A673 (cell line): ENCODE data around the gene DPEP2. TPM values are rescaled to one million over a fixed set of nuclear protein-coding genes. Genes with fewer than 3 reads are reported as not detected.

ENCODE experiments used
- BruUV-seq: library from RNA; stranded (reverse); fragments of 400-500 nt; replicated peaks from 2 replicates; lab custom pipeline; 2021; lab: Mats Ljungman, UMichigan
- CTCF ChIA-PET: fragments of 300-600 bp; sonication (Branson Sonifier 250); formaldehyde crosslinking; loops from one replicate; lab custom pipeline; 2022; ENCODE audit warnings: antibody characterized with exemption; lab: Charles Lee
- POLR2A ChIA-PET: fragments of 300-600 bp; sonication (Branson Sonifier 250); formaldehyde crosslinking; loops from one replicate; lab custom pipeline; 2022; ENCODE audit warnings: antibody characterized with exemption; ENCODE audit not compliant: low non-redundant PET; lab: Charles Lee
- DNase-seq: peaks from one replicate; pipeline ENCODE4 v3.0.0-alpha.2; 2015; ENCODE audit warnings: low spot score
- H3K27ac ChIP-seq: fragments of 200-600 bp; sonication (generic); 2 replicates; pipeline ENCODE4 v1.5.1; 2016; ENCODE audit warnings: mixed run types, low read depth, mild to moderate bottlenecking, mixed read lengths, antibody characterized with exemption, low read length; ENCODE audit not compliant: poor library complexity, severe bottlenecking
- H3K27me3 ChIP-seq: fragments of 200-600 bp; sonication (generic); replicated peaks from 2 replicates; pipeline ENCODE4 v1.6.1; 2017; ENCODE audit warnings: mixed run types, low read depth, mild to moderate bottlenecking, mixed read lengths, antibody characterized with exemption, low read length; ENCODE audit not compliant: insufficient read depth, poor library complexity
- H3K36me3 ChIP-seq: fragments of 200-600 bp; sonication (generic); 2 replicates; pipeline ENCODE4 v1.6.1; 2016; ENCODE audit warnings: mixed run types, mild to moderate bottlenecking, mixed read lengths, antibody characterized with exemption, low read length; ENCODE audit not compliant: insufficient read depth, poor library complexity, severe bottlenecking
- H3K4me1 ChIP-seq: fragments of 200-600 bp; sonication (generic); 2 replicates; pipeline ENCODE4 v1.6.1; 2017; ENCODE audit warnings: mixed run types, mild to moderate bottlenecking, mixed read lengths, antibody characterized with exemption, low read length; ENCODE audit not compliant: insufficient read depth, poor library complexity, severe bottlenecking
- H3K4me3 ChIP-seq: fragments of 200-600 bp; sonication (generic); 2 replicates; pipeline ENCODE4 v1.5.1; 2016; ENCODE audit warnings: low read depth, mixed run types, mild to moderate bottlenecking, mixed read lengths, low read length; ENCODE audit not compliant: poor library complexity, severe bottlenecking
- H3K9me3 ChIP-seq: fragments of 200-600 bp; sonication (generic); 2 replicates; pipeline ENCODE4 v1.6.1; 2016; ENCODE audit warnings: mixed run types, low read depth, mild to moderate bottlenecking, mixed read lengths, antibody characterized with exemption, low read length; ENCODE audit not compliant: poor library complexity, severe bottlenecking
- EZH2 ChIP-seq: fragments of 200-600 bp; sonication (generic); IDR thresholded peaks from 2 replicates; pipeline ENCODE4 v1.6.1; 2017; ENCODE audit warnings: borderline replicate concordance, low read depth, mild to moderate bottlenecking, mixed read lengths, antibody characterized with exemption, low read length; ENCODE audit not compliant: poor library complexity, severe bottlenecking
- intact Hi-C: fragments of 100-400 bp; cut with micrococcal nuclease; formaldehyde crosslinking; loops from one replicate; pipeline ENCODE4 v1.10.0; 2022; ENCODE audit not compliant: unreplicated experiment
- total RNA-seq: library from RNA; stranded (reverse); gene quantifications from 2 replicates; pipeline ENCODE4 v1.2.3, GENCODE V29; 2021
- TF ChIP-seq, protein P1 (sequence below): fragments of 300-800, 200-600 bp; sonication (generic); conservative IDR thresholded peaks from 2 replicates; pipeline ENCODE4 v1.5.1; 2017; ENCODE audit warnings: low read depth, mild to moderate bottlenecking, antibody characterized with exemption, low read length, moderate library complexity, mixed read lengths

Gene DPEP2
- total RNA-seq, 1 experiment from 2014 or later, result not detected

DNA sequence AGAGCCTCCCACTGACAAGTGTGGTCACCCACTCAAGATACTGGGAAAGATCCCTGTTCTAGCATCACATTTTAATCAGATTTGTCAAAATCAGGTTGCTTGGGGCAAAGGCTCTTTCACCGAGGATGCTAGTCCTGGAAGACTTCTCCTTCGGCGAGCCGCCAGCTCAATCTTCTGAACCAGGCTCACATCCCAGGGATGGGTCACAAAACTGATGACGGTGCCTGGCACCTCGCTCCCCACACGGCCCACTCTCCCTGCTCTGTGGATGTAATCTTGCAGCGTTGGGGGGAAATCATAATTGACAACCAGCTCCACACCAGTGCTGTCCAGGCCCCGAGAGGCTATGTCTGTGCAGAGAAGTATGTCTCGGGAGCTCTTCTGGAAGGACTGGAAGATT, 22.2 kb upstream of the DPEP2 start:
- peak overlapping the region; percentile 87 for H3K4me3 ChIP-seq
- ChIA-PET CTCF (interaction anchor here (0.6 kb wide), 1 partner anchor 243 kb away, joined by 4 read pairs; the partner anchor contains the start of gene SLC7A6), POLR2A (no interaction called here)
- intact Hi-C loops, result no loop called here
- H3K4me1 ChIP-seq, result peaks cover 11% of the 10 kb centered on the region
- no peak overlapping the region for H3K27ac ChIP-seq
- TF ChIP-seq EZH2, result no peak
- TF ChIP-seq, protein P1, sequence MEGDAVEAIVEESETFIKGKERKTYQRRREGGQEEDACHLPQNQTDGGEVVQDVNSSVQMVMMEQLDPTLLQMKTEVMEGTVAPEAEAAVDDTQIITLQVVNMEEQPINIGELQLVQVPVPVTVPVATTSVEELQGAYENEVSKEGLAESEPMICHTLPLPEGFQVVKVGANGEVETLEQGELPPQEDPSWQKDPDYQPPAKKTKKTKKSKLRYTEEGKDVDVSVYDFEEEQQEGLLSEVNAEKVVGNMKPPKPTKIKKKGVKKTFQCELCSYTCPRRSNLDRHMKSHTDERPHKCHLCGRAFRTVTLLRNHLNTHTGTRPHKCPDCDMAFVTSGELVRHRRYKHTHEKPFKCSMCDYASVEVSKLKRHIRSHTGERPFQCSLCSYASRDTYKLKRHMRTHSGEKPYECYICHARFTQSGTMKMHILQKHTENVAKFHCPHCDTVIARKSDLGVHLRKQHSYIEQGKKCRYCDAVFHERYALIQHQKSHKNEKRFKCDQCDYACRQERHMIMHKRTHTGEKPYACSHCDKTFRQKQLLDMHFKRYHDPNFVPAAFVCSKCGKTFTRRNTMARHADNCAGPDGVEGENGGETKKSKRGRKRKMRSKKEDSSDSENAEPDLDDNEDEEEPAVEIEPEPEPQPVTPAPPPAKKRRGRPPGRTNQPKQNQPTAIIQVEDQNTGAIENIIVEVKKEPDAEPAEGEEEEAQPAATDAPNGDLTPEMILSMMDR, result no peak
- DNase-seq, result no peak
- no peaks in the 10 kb centered on the region for H3K27me3 ChIP-seq
- no TSS peak for BruUV-seq
- no peaks in the 10 kb centered on the region for H3K9me3 ChIP-seq
- peaks cover 7% of the 10 kb centered on the region for H3K36me3 ChIP-seq

DNA sequence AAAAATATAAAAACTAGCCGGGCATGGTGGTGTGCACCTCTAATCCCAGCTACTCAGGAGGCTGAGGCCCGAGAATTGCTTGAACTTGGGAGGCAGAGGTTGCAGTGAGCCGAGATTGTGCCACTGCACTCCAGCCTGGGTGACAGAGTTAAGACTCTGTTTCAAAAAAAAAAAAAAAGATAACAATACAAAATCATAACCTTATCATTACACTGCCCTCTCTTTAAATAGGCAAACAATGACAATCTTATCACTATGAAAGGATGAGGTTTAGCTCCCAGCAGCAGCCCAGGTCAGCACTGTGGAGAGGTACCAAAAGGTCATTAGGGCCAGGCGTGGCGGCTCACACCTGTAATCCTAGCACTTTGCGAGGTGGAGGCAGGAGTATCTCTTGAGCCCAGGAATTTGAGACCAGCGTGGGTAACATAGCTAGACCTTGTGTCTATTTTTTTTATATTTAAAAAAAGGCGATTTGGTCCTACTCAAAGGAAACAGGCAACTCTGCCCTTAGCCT, 19.9 kb upstream of the DPEP2 start:
- BruUV-seq, result no TSS peak
- CTCF ChIA-PET, result no interaction called here

GRCh38 chr16:68015681-68016080, 16.4 kb upstream of the DPEP2 start, which contains the start of gene DPEP2NB:
Gene DPEP2NB (minus strand): TSS chr16:68015911. CDS start chr16:68015770, 141 bp downstream.
- intact Hi-C loops, result no loop called here
- H3K27me3 ChIP-seq, result no peaks in the 10 kb centered on the region
- BruUV-seq, result no TSS peak
- POLR2A ChIA-PET, result no interaction called here
- no peaks in the 10 kb centered on the region for H3K4me1 ChIP-seq
- H3K9me3 ChIP-seq, result no peaks in the 10 kb centered on the region
- CTCF ChIA-PET, result no interaction called here
- TF ChIP-seq, protein P1, result no peak
- no peak for TF ChIP-seq EZH2
- H3K4me3 ChIP-seq, result no peak within 1 kb of the TSS
- H3K27ac ChIP-seq, result no peak within 1 kb of the TSS
- no peaks in the 10 kb centered on the region for H3K36me3 ChIP-seq
- no peak for DNase-seq

More for the DNA sequence above, 19.9 kb upstream of the DPEP2 start:
- TF ChIP-seq EZH2, result no peak
- TF ChIP-seq, protein P1, result no peak
- peaks cover 7% of the 10 kb centered on the region for H3K36me3 ChIP-seq
- intact Hi-C loops, result no loop called here
- peaks cover 11% of the 10 kb centered on the region for H3K4me1 ChIP-seq
- DNase-seq, result no peak
- POLR2A ChIA-PET, result no interaction called here
- H3K27me3 ChIP-seq, result no peaks in the 10 kb centered on the region
- H3K9me3 ChIP-seq, result no peaks in the 10 kb centered on the region
- H3K27ac ChIP-seq, result no peak overlapping the region
- H3K4me3 ChIP-seq, result no peak overlapping the region
